GM19240 (cell line): Measurements from ENCODE around the gene SHH.
A peak's percentile ranks its signal among the peaks of the same experiment; 100 is the strongest.

ENCODE experiments used
- DNase-seq: peaks from one replicate; pipeline ENCODE4 v3.0.0; 2011; ENCODE audit warnings: low spot score; ENCODE audit not compliant: insufficient read length

The SHH gene

GRCh38 chr7:155806096-155806871 is 6.0 kb downstream of the SHH start:
- no peak for DNase-seq

GRCh38 chr7:155805826-155806095 is 6.5 kb downstream of the SHH start:
- DNase-seq: no peak

- DNase-seq: peak; percentile 71
Observed at GRCh38 chr7:155804897-155805825, 7.1 kb downstream of the SHH start.

GRCh38 chr7:155804431-155804831 is 7.8 kb downstream of the SHH start:
- no peak for DNase-seq

GRCh38 chr7:155803418-155804376 is 8.6 kb downstream of the SHH start:
- DNase-seq: no peak

- no peak for DNase-seq
Observed at GRCh38 chr7:155802906-155803417, 9.3 kb downstream of the SHH start.

- DNase-seq: no peak
Observed at GRCh38 chr7:155802291-155802690, 10.0 kb downstream of the SHH start.

GRCh38 chr7:155800741-155801267 is 11.5 kb downstream of the SHH start:
- DNase-seq: no peak

- no peak for DNase-seq
Observed at GRCh38 chr7:155800301-155800700, 12.0 kb downstream of the SHH start.

GRCh38 chr7:155799514-155799913 is 12.7 kb downstream of the SHH start:
- no peak for DNase-seq

- no peak for DNase-seq
Observed at GRCh38 chr7:155798673-155799439, 13.4 kb downstream of the SHH start.

GRCh38 chr7:155797262-155798250 is 14.7 kb downstream of the SHH start:
- DNase-seq: no peak

GRCh38 chr7:155796381-155797261 is 15.6 kb downstream of the SHH start:
- DNase-seq: peak; percentile 69

- no peak for DNase-seq
Observed at GRCh38 chr7:155795951-155796350, 16.3 kb downstream of the SHH start.

- no peak for DNase-seq
Observed at GRCh38 chr7:155795401-155795800, 16.9 kb downstream of the SHH start.

- no peak for DNase-seq
Observed at GRCh38 chr7:155794196-155794595, 18.1 kb downstream of the SHH start.

- no peak for DNase-seq
Observed at GRCh38 chr7:155793720-155794119, 18.5 kb downstream of the SHH start.

GRCh38 chr7:155792999-155793560 is 19.2 kb downstream of the SHH start:
- no peak for DNase-seq
